Upper lobe of left lung (tissue), 6 donors: ENCODE results near the gene MTHFD1L. TPM values are rescaled to one million over a fixed set of nuclear protein-coding genes. Genes with fewer than 3 reads are reported as not detected.
A peak's percentile ranks its signal among the peaks of the same experiment; 100 is the strongest.

Source experiments
- ATAC-seq, 2 donors: fragments of 200-7000 bp; cut with Tn5 transposase; one replicate each; pipeline ENCODE4 v1.9.1; 2022; ENCODE audit warnings: mild to moderate bottlenecking in 2 of 2, moderate library complexity in 2 of 2; ENCODE audit not compliant: low FRiP score in 2 of 2
- DNase-seq, 2 donors: peaks; one replicate each; pipeline ENCODE4 v3.0.0-alpha.2; 2019 to 2020
- H3K27ac ChIP-seq, 4 donors: fragments of 200-600 bp; sonication (generic); one replicate each; pipeline ENCODE4 v1.5.1; 2016 to 2019
- H3K27me3 ChIP-seq, 4 donors: fragments of 200-600 bp; sonication (generic); one replicate each; pipeline ENCODE4 v1.5.1; 2017 to 2019
- H3K36me3 ChIP-seq, 4 donors: fragments of 200-600 bp; sonication (generic); one replicate each; pipeline ENCODE4 v1.5.1; 2016 to 2019
- H3K4me1 ChIP-seq, 4 donors: fragments of 200-600 bp; sonication (generic); one replicate each; pipeline ENCODE4 v1.5.1; 2018 to 2019
- H3K4me3 ChIP-seq, 4 donors: fragments of 200-600 bp; sonication (generic); one replicate each; pipeline ENCODE4 v1.5.1; 2017 to 2019; ENCODE audit warnings: mild to moderate bottlenecking in 2 of 4, moderate library complexity in 1 of 4
- H3K9me3 ChIP-seq, 4 donors: fragments of 200-600 bp; sonication (generic); one replicate each; pipeline ENCODE4 v1.5.1; 2018 to 2019
- CTCF ChIP-seq, 6 experiments: fragments of 450-650 bp in 4 of 6; fragments of 200-600 bp in 2 of 6; sonication (generic) in 2 of 6; IDR thresholded peaks; one replicate each; pipeline ENCODE4 v1.5.1; 2016 to 2019; ENCODE audit warnings: antibody characterized with exemption in 6 of 6
- EP300 ChIP-seq, 4 donors: sonication (generic); formaldehyde crosslinking; IDR thresholded peaks; one replicate each; pipeline ENCODE4 v1.5.1; 2017; ENCODE audit warnings: antibody characterized with exemption in 4 of 4, control low read depth in 2 of 4
- POLR2A ChIP-seq, 4 donors: fragments of 450-650 bp; IDR thresholded peaks; one replicate each; pipeline ENCODE4 v1.5.1; 2016 to 2017; ENCODE audit warnings: antibody characterized with exemption in 4 of 4, mild to moderate bottlenecking in 2 of 4
- POLR2AphosphoS5 ChIP-seq, 2 donors: sonication (generic); formaldehyde crosslinking; IDR thresholded peaks; one replicate each; pipeline ENCODE4 v1.5.1; 2017; ENCODE audit warnings: antibody characterized with exemption in 2 of 2
- WGBS, 2 donors: methylation state at CpG; one replicate each; pipeline ENCODE4 v1.1.5; 2017 to 2018; 5-methylcytosine and 5-hydroxymethylcytosine counted together
- total RNA-seq, 6 donors: library from RNA; depleted of rRNA in 4 of 6; stranded (reverse); fragments of >200 nt in 4 of 6; gene quantifications; one replicate each; pipeline versions ENCODE4 v1.1.0 to v1.2.1, GENCODE V29; 2016 to 2021
- donor health status: DM: no; HTN: no; CAD: no; lungs with moderate emphysema.
- donor health status: DM: no; HTN: yes; CAD: no; lungs with severe emphysema.

MTHFD1L gene
- total RNA-seq, 6 donors from 2014 or later: 11.8 to 32.3 (median 19.4) TPM

- DNase-seq (no peak), ATAC-seq (no peak)
- Histone ChIP-seq H3K27me3 (no peaks in the 10 kb centered on the region), H3K4me3 (no peak overlapping the region), H3K27ac (no peak overlapping the region), H3K4me1 (no peaks in the 10 kb centered on the region), H3K9me3 (no peaks in the 10 kb centered on the region), H3K36me3 (peaks cover 0 to 27% (median 9%) of the 10 kb centered on the region in 4 donors)
- WGBS, 2 donors: 85 to 90% methylated on average over 11 of the region's 11 CpGs
- TF ChIP-seq CTCF (IDR thresholded peaks at IDR 0.05) (no peak), POLR2AphosphoS5 (IDR thresholded peaks at IDR 0.05) (no peak), EP300 (IDR thresholded peaks at IDR 0.05) (no peak), POLR2A (IDR thresholded peaks at IDR 0.05) (no peak)
These were observed 84.0 kb downstream of the MTHFD1L start for GRCh38 chr6:150949526-150949925.

- no peaks in the 10 kb centered on the region for H3K4me1 ChIP-seq
- peaks cover 0 to 20% (median 9%) of the 10 kb centered on the region in 4 donors for H3K36me3 ChIP-seq
- no peaks in the 10 kb centered on the region for H3K9me3 ChIP-seq
- no peak overlapping the region for H3K4me3 ChIP-seq
- WGBS, 2 donors: 87 to 91% methylated on average over 5 of the region's 5 CpGs
- DNase-seq: no peak
- H3K27me3 ChIP-seq: no peaks in the 10 kb centered on the region
- no peak for TF ChIP-seq POLR2AphosphoS5 (IDR thresholded peaks at IDR 0.05)
- no peak for TF ChIP-seq EP300 (IDR thresholded peaks at IDR 0.05)
- TF ChIP-seq POLR2A (IDR thresholded peaks at IDR 0.05): no peak
- TF ChIP-seq CTCF (IDR thresholded peaks at IDR 0.05): no peak
- no peak for ATAC-seq
- H3K27ac ChIP-seq: no peak overlapping the region
These were observed 88.3 kb downstream of the MTHFD1L start for GRCh38 chr6:150953851-150954250.

GRCh38 chr6:150959166-150959565 lies 93.7 kb downstream of the MTHFD1L start:
- 38 to 55% methylated on average over 4 of the region's 4 CpGs for WGBS, 2 donors
- Histone ChIP-seq H3K36me3 (peaks cover 0 to 5% (median 0%) of the 10 kb centered on the region in 4 donors), H3K4me3 (no peak overlapping the region), H3K9me3 (no peaks in the 10 kb centered on the region), H3K27me3 (no peaks in the 10 kb centered on the region), H3K27ac (peak overlapping the region in 1 of 4 donors; percentile 34), H3K4me1 (no peaks in the 10 kb centered on the region)
- peak in 1 of 2 donors; percentile 65 for ATAC-seq
- no peak for TF ChIP-seq EP300 (IDR thresholded peaks at IDR 0.05)
- no peak for TF ChIP-seq POLR2A (IDR thresholded peaks at IDR 0.05)
- TF ChIP-seq POLR2AphosphoS5 (IDR thresholded peaks at IDR 0.05): no peak
- no peak for TF ChIP-seq CTCF (IDR thresholded peaks at IDR 0.05)
- DNase-seq: no peak

- Histone ChIP-seq H3K4me3 (no peak overlapping the region), H3K27me3 (no peaks in the 10 kb centered on the region), H3K36me3 (no peaks in the 10 kb centered on the region), H3K27ac (no peak overlapping the region), H3K4me1 (no peaks in the 10 kb centered on the region), H3K9me3 (no peaks in the 10 kb centered on the region)
- no peak for TF ChIP-seq EP300 (IDR thresholded peaks at IDR 0.05)
- no peak for TF ChIP-seq CTCF (IDR thresholded peaks at IDR 0.05)
- no peak for TF ChIP-seq POLR2A (IDR thresholded peaks at IDR 0.05)
- TF ChIP-seq POLR2AphosphoS5 (IDR thresholded peaks at IDR 0.05): no peak
- ATAC-seq (no peak), DNase-seq (no peak)
- WGBS, 2 donors: 95 to 100% methylated on average over 2 of the region's 2 CpGs
These were observed 96.9 kb downstream of the MTHFD1L start for GRCh38 chr6:150962436-150962835.

GRCh38 chr6:150964765-150965164 lies 99.3 kb downstream of the MTHFD1L start:
- TF ChIP-seq POLR2A (IDR thresholded peaks at IDR 0.05) (no peak), CTCF (IDR thresholded peaks at IDR 0.05) (no peak), POLR2AphosphoS5 (IDR thresholded peaks at IDR 0.05) (no peak), EP300 (IDR thresholded peaks at IDR 0.05) (no peak)
- H3K27me3 ChIP-seq: no peaks in the 10 kb centered on the region
- H3K27ac ChIP-seq: no peak overlapping the region
- DNase-seq: no peak
- WGBS, 2 donors: 90 to 97% methylated on average over 2 of the region's 2 CpGs
- no peaks in the 10 kb centered on the region for H3K4me1 ChIP-seq
- ATAC-seq: no peak
- H3K36me3 ChIP-seq: no peaks in the 10 kb centered on the region
- no peak overlapping the region for H3K4me3 ChIP-seq
- H3K9me3 ChIP-seq: no peaks in the 10 kb centered on the region
